HG03280 (cell line): ENCODE measurements around the gene CA9.

Experiments used
- ATAC-seq: cut with Tn5 transposase; IDR thresholded peaks from one replicate; pipeline ENCODE4 v1.9.1; 2021; ENCODE audit warnings: mild to moderate bottlenecking, moderate library complexity; ENCODE audit not compliant: unreplicated experiment

The CA9 gene

GRCh38 chr9:35714123-35714522 lies 40.4 kb downstream of the CA9 start:
- ATAC-seq = no peak

GRCh38 chr9:35714579-35715252 lies 41.0 kb downstream of the CA9 start:
- ATAC-seq = no peak

- no peak for ATAC-seq
Observed at GRCh38 chr9:35716230-35716629, 42.5 kb downstream of the CA9 start.

- no peak for ATAC-seq
Observed at GRCh38 chr9:35717132-35717870, 43.6 kb downstream of the CA9 start.

GRCh38 chr9:35718721-35719511 lies 45.2 kb downstream of the CA9 start:
- no peak for ATAC-seq

- no peak for ATAC-seq
Observed at GRCh38 chr9:35719546-35719945, 45.8 kb downstream of the CA9 start.

GRCh38 chr9:35723426-35723825 lies 49.7 kb downstream of the CA9 start:
- no peak for ATAC-seq

- ATAC-seq = no peak
Observed at GRCh38 chr9:35723908-35724307, 50.2 kb downstream of the CA9 start.

GRCh38 chr9:35725362-35725761 lies 51.6 kb downstream of the CA9 start:
- ATAC-seq = no peak

GRCh38 chr9:35726931-35727330 lies 53.2 kb downstream of the CA9 start:
- ATAC-seq = no peak

- ATAC-seq = no peak
Observed at GRCh38 chr9:35727676-35728040, 53.9 kb downstream of the CA9 start.

- no peak for ATAC-seq
Observed at GRCh38 chr9:35728041-35728971, 54.6 kb downstream of the CA9 start.

GRCh38 chr9:35729101-35729500 lies 55.4 kb downstream of the CA9 start:
- no peak for ATAC-seq

GRCh38 chr9:35729700-35730485 lies 56.2 kb downstream of the CA9 start:
- no peak for ATAC-seq

- no peak for ATAC-seq
Observed at GRCh38 chr9:35730486-35730854, 56.7 kb downstream of the CA9 start.
